GM10266 (cell line): ENCODE measurements around the gene FAM72A.
"Not testable (repeated sequence)": the region's sequence is repeated elsewhere in the genome, so short reads cannot be mapped to it uniquely, and the experiment has no call there.

ENCODE experiments used
- DNase-seq: peaks from one replicate; pipeline ENCODE4 v3.0.0; 2012; ENCODE audit errors: extremely low spot score
- TF ChIP-seq, protein P1 (sequence below): IDR thresholded peaks from 2 replicates; pipeline ENCODE4 v1.5.1; 2012; ENCODE audit warnings: mild to moderate bottlenecking, low read depth; ENCODE audit not compliant: control insufficient read depth, insufficient read depth; ENCODE audit errors: missing control alignments

FAM72A gene

DNA sequence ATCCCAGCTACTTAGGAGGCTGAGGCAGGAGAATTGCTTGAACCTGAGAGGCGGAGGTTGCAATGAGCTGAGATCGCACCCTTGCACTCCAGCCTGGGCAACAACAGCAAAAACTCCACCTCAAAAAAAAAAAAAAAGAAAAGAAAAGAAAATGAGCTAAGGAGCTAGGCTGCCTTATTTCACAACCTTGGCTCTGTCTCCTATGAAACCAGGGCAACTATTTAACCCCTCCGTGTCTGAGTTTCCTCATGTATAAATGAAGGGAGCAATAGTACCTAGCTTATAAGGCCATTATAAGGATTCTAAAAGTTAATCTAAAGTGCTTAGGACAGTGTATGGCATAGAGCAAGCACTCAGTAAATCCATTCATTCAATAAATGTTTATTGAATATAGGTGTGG is 32.8 kb downstream of the FAM72A start:
- DNase-seq: not testable (repeated sequence)

DNA sequence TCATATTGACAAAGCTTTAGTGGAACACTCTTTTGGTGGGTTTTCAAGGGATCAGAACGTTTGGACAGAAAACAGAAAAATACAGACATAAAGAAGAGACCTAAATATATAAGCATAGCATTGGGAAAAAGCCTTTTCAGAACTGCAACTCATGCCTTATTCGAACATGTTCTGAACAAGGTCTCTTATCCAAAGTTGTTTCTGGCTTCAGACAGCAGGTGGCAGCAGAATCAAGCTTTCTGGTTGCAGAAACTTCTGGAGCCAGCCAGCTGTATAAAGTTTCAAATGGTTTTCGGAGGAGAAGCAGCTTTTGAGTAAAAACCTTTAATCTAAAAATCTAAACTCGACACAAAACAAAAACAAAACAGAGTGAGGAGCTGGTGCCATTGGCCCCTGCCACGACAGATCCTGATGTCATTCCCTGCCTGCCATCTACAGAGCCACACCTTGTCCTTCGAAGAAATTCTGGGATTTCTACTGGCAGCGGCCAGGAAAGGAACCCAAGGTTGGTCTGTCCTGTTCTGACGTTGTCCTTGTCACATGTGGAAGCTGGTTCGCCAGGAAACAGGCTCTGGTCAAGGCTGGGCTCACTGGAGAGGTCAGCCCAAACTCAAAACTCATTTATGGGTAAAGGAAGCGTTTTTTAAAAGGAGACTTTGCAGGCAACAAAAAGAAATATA is 35.1 kb downstream of the FAM72A start:
- TF ChIP-seq, protein P1, sequence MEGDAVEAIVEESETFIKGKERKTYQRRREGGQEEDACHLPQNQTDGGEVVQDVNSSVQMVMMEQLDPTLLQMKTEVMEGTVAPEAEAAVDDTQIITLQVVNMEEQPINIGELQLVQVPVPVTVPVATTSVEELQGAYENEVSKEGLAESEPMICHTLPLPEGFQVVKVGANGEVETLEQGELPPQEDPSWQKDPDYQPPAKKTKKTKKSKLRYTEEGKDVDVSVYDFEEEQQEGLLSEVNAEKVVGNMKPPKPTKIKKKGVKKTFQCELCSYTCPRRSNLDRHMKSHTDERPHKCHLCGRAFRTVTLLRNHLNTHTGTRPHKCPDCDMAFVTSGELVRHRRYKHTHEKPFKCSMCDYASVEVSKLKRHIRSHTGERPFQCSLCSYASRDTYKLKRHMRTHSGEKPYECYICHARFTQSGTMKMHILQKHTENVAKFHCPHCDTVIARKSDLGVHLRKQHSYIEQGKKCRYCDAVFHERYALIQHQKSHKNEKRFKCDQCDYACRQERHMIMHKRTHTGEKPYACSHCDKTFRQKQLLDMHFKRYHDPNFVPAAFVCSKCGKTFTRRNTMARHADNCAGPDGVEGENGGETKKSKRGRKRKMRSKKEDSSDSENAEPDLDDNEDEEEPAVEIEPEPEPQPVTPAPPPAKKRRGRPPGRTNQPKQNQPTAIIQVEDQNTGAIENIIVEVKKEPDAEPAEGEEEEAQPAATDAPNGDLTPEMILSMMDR: peak; percentile 13
- not testable (repeated sequence) for DNase-seq

DNA sequence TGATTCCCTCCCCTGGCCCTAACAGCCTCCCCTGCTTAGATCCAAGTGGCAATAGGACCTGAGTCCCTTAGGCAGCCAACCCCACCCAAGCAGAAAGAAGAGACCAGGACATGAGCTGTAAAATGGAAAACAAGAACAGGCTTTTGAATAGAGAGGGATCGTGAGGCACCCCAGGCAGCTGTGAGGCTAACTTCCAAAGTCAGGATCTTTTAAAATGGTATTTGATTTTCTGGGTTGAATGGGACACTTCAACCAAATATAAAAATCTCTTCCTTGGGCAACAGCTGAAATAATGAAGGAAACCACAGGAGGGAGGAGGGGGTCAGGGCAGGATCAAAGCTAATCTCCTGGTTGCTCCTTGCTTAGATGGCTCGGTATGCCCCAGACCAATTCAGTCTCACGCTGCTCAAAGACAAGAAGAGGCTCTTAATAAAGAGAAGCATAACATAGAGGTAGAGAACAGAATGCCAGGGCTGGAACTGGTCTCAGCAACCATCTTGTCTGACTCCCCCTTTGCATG is 56.8 kb downstream of the FAM72A start:
- TF ChIP-seq, protein P1: no peak
- DNase-seq: no peak

DNA sequence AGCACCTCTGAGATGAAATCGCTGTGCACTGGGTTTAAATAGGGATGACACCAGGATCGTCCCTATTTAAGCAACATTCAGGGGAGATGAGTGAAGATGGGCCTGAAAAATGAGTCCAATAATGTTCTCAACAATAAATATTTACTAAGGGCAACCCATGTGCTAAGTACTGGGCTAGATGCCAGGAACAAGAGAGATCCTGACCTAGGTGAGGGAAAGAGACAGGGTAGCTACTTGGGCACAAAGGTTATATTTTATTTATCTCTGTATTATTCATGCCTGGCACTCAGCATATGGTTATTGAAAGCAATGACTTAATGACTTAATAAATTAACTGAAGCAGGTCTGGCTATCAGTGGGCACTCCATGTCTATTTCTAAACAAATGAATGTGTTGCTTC is 58.0 kb downstream of the FAM72A start:
- TF ChIP-seq, protein P1: no peak
- DNase-seq: no peak

DNA sequence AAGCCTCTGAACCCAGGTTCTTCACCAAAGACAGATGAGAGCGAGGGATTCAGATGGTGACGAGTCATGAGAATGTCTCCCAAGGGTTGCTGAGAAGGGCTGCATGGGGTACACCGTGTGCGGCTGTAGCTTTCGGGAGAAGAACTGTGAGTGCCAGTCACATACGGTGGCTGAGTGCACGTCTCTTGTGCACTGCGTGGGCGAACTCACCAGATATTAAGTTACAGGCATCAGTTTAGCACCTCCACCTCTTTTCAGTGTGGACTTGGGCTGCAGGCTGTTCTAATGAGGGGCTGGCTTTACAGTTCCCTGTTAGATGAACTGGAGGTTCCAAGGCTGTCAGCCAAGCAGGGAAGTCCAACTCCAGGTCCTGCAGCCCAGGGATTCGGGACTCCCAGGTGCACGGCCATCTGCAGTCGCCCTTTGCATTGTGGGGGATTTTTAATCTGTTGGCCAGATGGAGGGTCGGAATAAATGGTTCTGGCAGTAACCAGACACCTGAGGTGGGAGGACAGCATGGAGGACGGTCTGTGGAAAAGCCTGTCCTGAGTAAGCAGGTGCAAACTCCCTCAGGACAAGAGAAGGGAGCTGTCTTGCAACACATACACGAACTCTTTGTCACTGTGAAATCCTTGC is 59.0 kb downstream of the FAM72A start:
- TF ChIP-seq, protein P1: no peak

DNA sequence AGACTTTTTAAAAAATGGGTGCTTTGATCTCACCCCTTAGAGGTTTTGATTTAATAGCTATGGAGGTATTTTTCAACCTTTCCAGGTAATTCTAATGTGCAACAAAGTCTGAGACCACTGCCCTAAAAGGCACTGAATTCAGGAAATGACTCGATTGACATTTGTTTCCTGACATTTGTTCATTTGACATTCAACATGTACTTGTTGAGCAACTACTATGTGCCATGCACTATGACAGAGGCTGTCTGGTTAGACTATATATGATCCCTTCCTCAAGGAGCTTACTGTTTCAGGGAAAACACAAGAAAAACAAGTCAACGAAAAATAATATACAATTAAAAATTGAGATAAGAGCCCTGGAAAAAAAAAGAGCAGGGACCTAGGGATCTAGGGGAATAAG is 59.9 kb downstream of the FAM72A start:
- TF ChIP-seq, protein P1: no peak
- DNase-seq: no peak

More for the DNA sequence above, 59.0 kb downstream of the FAM72A start:
- no peak for DNase-seq

DNA sequence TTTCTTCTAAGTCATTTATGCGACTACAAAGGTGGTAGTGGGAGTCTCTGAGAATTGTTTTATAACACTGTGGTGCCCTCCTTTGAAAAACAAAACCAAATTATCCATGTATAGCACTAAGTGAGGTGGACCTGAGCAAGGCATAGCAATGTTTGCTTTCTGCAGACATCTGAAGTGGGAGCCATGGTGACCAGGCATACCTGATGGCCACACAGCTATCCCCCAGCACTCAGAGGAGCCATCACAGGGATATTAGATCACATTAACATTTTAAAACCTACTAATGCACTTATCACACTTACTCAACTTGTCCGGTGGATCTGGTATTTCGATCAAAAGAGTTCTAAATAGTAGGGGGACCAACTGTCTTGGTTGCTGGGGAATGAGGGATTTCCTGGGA is 60.6 kb downstream of the FAM72A start:
- TF ChIP-seq, protein P1: no peak

More for the DNA sequence above, 60.6 kb downstream of the FAM72A start:
- no peak for DNase-seq
